GM19467 (cell line): ENCODE measurements around the gene SLC12A7.

ENCODE experiments used
- ATAC-seq: cut with Tn5 transposase; IDR thresholded peaks from one replicate; pipeline ENCODE4 v1.9.1; 2021; ENCODE audit warnings: mild to moderate bottlenecking, moderate library complexity; ENCODE audit not compliant: unreplicated experiment

The SLC12A7 gene

DNA sequence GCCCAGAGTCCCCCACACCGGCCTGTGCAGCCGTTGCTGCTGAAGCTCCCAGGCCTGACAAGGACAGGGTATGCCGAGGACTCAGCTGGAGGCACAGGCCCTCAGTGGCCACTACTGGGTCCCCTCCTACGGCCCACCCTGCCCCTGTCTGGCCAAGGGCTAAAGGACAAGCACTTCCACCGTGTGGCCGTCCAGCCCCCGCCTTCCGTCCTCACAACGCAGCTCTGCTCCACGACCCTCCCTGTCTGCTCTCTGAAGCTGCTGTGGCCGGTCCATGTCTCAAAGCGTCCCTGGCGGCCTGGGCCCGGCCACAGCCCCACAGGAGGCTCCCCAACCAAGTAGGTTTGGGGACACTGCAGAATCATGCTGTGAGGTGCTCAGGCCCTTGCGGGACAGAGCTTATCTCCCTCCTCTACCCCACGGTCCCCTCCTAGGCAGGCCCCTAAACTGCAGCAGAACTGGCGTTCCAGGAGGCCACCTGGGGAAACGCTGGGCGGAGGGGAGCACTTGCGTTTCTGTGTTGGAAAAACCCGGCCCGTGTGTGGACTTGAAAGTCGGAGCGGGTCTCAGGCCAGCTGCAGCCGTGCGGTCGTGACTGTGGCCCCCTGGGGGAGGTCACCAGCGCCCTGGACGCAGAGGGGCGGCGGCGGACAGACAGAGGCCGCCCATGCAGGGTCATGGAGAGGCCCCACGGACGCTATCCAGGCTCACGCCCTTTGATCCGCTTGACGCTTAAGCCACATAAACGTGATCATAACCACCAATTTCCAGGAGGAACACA, 57.7 kb downstream of the SLC12A7 start:
- no peak for ATAC-seq

DNA sequence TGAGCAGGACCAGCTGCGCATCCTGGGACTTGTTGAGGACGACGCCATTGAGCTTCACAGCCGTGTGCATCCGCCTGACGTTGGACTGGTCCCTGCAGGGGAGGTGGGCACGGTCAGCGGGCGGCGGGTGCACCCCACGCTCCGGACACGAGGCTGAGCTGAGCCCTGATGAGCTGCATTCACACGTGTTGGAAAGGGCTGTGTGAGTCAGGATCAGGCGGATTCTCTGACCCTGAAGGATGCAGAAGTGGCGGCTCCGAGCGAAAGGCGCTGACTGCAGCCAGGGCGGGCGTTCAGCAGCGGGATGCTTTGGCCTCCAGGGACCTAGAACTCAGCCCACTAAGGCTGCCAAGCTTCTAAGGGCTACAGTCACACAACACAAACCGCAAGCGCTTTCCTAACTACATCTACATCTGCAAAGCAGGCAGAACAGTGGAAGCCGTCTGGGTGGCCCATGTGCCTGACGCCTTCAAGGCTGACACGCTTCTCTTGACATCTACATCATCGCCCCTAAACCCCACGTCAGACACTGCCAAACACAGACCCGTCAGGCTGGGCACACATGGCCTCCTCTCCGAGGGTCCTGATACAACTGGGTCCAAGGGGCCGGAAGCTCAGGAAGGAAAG, 58.4 kb downstream of the SLC12A7 start:
- no peak for ATAC-seq

DNA sequence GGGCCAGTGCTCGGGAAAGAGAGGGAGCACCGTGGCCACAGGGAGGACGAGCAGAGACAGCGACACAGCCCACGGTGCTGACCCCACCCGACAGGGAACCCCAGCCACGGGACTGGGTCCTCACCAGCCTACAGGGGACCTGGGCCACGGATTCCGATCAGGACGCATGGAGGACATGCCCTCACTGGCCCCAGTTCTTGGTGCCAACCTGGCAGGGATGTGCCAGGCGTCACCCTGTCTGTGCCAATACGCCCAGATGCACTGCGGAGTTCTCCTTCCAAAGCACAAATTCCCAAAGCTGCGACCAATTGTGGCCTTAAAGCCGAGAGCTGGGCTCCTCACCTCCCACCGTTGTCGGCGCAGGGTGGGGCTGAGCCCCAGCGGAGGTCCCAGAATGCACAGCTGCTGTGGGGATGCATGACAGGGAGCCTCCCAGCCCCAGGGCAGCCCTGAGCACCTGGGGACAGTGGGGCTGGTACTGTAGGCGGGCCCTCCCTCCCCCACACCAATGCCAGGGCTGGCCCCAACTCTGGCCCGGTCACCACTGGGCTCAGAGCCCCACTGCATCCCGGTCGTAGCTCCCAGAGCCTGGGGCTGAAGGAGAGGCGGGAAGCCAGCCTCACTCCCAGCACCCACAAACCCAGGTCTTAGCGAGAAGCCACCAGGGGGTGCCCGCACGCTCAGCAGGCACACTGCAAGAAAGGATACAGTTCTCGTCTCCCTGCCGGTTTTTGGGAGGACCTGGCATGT, 59.0 kb downstream of the SLC12A7 start:
- ATAC-seq, result no peak

DNA sequence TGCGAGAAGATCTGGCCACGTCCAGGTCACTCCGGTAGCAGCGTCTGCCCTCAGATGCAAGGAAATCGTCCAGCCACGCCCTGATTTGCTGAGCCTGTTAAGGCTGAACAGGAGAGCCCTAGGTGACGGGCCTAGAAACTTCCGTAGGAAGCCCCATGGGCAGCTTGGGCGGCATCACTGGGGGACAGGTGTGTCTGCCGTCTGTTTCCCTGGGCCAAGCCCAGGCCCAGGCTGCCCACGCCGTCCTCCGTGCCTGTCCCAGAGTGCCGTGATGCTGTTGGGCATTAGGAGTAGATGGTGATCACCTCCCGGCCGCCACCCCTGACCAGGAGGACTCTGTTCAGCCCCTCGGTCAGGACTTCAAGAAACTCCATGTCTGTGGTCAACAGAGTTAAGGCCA, 59.8 kb downstream of the SLC12A7 start:
- no peak for ATAC-seq

DNA sequence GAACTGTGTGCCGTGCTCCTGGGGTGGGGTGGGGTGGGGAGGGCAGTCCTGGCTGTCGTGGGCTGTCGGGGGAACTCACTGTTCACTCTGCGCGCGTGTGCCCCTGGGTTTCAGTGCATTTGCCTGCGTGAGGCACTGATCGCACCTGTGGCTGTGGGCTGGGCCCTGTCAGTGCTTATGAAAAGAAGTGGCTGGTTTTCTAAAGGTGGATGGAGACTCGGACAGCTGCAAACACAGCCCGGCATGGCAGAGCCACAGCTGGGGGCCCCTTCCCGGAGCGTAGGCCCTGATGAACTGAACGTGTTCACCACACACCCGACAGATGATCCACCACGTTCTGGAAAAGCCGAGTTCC, 60.5 kb downstream of the SLC12A7 start:
- no peak for ATAC-seq

GRCh38 chr5:1050423-1051365, 61.2 kb downstream of the SLC12A7 start:
- no peak for ATAC-seq

DNA sequence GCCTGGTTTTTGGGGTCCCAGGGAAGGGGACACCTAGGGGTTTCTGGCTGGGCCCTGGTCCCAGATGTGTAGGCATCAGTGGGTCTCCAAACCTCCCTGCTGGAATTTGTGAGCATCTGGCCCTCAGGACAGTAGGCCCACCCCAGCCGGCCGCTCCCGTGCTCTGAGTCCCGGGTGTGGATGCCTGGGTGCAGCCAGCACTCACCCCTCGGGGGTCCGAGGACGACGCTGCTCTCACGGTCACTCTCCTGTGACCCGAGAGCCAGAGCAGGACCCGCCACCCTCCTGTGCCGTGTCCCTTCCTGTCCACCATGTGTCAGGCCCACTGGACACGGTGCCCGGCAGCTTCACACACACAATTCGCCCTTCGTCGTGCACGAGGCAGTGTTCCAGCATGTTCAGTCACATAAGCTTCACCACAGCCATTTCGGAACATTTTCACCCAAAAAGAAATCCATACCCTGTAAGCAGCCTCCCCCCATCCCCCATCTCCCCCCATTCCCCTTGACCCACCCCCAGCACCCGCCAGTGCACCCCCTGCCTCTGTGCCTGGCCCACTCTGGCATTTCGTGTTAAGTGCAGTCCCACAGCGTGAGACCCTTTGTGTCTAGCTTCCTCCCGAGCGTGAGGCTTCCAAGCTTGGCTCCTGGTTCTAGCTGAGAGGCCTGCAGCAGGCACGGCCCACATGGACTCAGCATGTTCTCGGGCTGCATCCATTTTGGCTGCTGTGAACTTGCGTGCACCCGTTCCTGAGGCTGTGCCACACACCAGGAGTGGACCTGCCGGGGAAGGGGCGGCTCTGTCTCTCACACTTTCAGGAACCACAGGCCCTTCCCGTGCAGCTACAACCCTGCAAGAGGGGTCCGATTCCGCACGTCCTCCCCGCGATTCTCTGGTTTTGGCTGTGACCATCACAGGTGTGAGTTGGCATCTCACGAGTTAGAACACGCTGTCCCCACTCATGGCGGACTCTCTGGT, 62.7 kb downstream of the SLC12A7 start:
- ATAC-seq, result no peak

DNA sequence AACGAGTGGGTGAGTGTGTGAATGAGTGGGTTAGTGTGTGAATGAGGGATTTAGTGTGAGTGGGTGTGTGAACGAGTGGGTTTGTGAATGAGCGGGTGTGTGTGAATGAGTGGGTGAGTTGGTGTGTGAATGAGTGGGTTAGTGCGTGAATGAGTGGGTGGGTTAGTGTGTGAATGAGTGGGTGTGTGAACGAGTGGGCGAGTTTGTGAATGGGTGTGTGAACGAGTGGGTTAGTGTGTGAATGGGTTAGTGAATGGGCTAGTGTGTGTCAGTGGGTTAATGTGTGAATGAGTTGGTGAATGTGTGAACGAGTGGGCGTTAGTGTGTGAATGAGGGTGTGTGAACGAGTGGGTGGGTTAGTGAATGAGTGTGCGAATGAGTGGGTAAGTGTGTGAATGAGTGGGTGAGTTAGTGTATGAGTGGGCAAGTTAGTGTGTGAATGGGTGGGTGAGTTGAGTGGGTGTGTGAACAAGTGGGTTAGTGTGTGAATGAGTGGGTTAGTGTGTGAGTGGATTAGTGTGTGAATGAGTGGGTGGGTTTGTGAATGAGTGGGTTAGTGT, 63.6 kb downstream of the SLC12A7 start:
- ATAC-seq, result no peak

DNA sequence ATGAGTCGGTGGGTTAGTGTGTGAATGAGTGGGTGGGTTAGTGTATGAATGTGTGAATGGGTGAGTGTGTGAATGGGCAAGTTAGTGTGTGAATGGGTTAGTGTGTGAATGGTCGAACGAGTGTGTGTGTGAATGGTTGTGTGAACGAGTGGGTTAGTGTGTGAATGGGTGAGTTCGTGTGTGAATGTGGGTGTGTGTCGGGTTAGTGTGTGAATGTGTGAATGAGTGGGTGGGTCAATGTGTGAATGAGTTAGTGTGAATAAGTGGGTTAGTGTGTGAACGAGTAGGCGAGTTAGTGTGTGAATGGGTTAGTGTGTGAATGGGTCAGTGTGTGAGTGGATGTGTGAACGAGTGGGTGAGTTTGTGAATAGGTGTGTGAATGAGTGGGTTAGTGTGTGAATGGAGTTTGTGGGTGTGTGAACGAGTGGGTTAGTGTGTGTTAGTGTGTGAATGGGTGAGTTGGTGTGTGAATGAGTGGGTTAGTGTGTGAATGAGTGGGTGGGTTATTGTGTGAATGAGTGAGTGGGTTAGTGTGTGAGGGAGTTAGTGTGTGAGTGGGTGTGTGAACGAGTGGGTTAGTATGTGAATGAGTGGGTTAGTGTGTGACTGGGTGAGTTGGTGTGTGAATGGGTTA, 64.4 kb downstream of the SLC12A7 start:
- ATAC-seq, result no peak

GRCh38 chr5:1045960-1046560, 65.8 kb downstream of the SLC12A7 start:
- ATAC-seq, result no peak

GRCh38 chr5:1044117-1044516, 67.7 kb downstream of the SLC12A7 start:
- ATAC-seq, result no peak

DNA sequence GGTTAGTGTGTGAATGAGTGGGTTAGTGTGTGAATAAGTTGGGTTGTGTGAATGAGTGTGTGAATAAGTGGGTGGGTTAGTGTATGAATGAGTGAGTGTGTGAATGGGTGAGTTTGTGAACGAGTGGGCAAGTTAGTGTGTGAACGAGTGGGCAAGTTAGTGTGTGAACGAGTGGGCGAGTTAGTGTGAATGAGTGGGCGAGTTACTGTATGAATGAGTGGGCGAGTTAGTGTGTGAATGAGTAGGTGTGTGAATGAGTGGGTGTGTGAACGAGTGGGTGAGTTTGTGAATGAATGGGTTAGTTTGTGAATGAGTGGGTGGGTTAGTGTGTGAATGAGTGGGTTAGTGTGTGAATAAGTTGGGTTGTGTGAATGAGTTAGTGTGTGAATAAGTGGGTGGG, 68.5 kb downstream of the SLC12A7 start:
- ATAC-seq, result no peak

- ATAC-seq, result no peak
Observed at GRCh38 chr5:1042626-1043025, 69.2 kb downstream of the SLC12A7 start.

DNA sequence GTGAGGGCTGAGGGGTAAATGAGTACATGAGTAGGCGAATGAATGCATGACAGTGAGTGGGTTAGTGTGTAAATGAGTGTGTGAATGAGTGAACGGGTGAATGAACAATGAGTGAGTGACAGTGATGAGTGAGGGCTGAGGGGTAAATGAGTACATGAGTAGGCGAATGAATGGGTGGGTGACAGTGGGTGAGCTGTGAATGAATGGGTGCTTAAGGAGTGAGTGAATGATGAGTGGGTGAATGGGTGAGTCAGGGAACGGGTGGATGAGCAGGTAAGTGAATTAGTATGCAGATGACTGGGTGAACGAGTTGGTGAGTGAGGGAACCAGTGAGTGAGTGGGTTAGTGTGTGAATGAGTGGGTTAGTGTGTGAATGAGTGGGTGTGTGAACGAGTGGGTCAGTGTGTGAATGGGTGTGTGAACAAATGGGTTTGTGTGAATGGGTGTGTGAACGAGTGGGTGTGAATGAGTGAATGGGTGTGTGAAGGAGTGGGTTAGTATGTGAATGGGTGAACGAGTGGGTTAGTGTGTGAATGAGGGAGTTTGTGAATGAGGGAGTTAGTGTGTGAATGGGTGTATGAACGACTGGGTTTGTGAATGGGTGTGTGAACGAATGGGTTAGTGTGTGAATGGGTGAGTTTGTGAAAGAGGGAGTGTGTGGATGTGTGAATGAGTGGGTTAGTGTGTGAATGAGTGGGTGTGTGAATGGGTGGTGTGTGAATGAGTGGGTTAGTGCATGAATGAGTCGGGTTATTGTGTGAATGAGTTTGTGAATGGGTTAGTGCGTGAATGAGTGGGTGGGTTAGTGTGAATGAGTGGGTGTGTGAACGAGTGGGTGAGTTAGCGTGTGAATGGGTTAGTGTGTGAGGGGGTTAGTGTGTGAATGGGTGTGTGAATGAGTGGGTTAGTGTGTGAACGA, 70.4 kb downstream of the SLC12A7 start:
- no peak for ATAC-seq

GRCh38 chr5:1040571-1040970, 71.3 kb downstream of the SLC12A7 start:
- no peak for ATAC-seq

GRCh38 chr5:1039706-1040260, 72.1 kb downstream of the SLC12A7 start:
- no peak for ATAC-seq

DNA sequence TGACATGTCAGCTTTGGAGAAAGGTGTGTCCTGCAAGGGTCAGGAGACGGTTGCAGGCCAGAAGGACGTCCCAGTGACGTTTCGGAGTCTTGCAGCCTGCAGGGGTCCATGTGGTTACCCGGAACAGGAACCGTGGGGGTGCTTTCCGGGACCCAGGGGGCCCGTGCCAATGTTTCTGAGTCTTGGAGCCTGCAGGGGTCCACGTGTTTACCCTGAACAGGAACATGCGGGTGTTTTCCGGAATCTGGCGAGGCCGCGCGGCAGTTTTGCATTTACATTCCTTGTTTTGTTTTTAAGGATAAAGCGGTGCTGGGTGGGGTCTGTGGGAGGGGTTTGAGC, 72.7 kb downstream of the SLC12A7 start:
- ATAC-seq, result no peak
